ENCODE results near the gene NRG3. TPM values are rescaled to one million over a fixed set of nuclear protein-coding genes. Genes with fewer than 3 reads are reported as not detected.

Gene NRG3
- total and polyA plus RNA-seq, 2 of the 8 experiments (the other 6 are each of a cell fraction or from before 2014, with no cell fraction given) = 4.2 to 5.0 TPM

GRCh38 chr10:81847675-81848074 is 27.3 kb upstream of the NRG3 start:
- H3K23ac ChIP-seq (ENCODE audit: insufficient read length) = no peak overlapping the region
- H3K27me3 ChIP-seq (replicated peaks in 1 of 4; ENCODE audit: control insufficient read depth in 3 of 4, extremely low read depth in 1 of 4, insufficient read depth in 3 of 4, low read length in 3 of 4) = no peaks in the 10 kb centered on the region
- no peak overlapping the region for H3K14ac ChIP-seq (ENCODE audit: insufficient read length)

More at GRCh38 chr10:81847675-81848074, 27.3 kb upstream of the NRG3 start:
- Histone ChIP-seq H2BK5ac (ENCODE audit: low read depth, low read length) (no peak overlapping the region), H3K23me2 (ENCODE audit: low read depth, low read length) (no peaks in the 10 kb centered on the region), H3K56ac (replicated peaks; ENCODE audit: insufficient read length, low read depth, low read length) (no peak overlapping the region), H3K4me3 (ENCODE audit: extremely low read depth in 1 of 4, insufficient read depth in 2 of 4, low read depth in 3 of 4, low read length in 4 of 4) (peak overlapping the region in 1 of 4 experiments; percentile 33; a peak in 2 of 8 replicates), H2BK20ac (ENCODE audit: low read length) (no peak overlapping the region), H3K36me3 (ENCODE audit: control insufficient read depth in 2 of 4, insufficient read depth in 4 of 4, low read length in 3 of 4) (no peaks in the 10 kb centered on the region), H3K4me1 (replicated peaks in 1 of 4; ENCODE audit: control insufficient read depth in 3 of 4, insufficient read depth in 4 of 4, low read length in 3 of 4) (peaks cover 0 to 10% (median 5%) of the 10 kb centered on the region in 4 experiments; a peak in 4 of 7 replicates), H3K4ac (replicated peaks; ENCODE audit: insufficient read length, low read depth, low read length) (no peak overlapping the region), H4K5ac (ENCODE audit: insufficient read length, low read depth, low read length) (peak overlapping the region; percentile 72), H3K4me2 (ENCODE audit: insufficient read depth in 1 of 2, low read depth in 2 of 2, low read length in 2 of 2) (peak overlapping the region; percentile 8 to 48; a peak in 3 of 4 replicates), H2BK12ac (ENCODE audit: low read depth, low read length) (no peak overlapping the region), H3K18ac (ENCODE audit: extremely low read depth, low read length) (no peak overlapping the region), H4K8ac (ENCODE audit: extremely low read depth, insufficient read depth, low read length) (no peak overlapping the region), H3K9ac (replicated peaks in 1 of 4; ENCODE audit: extremely low read depth in 1 of 4, low read depth in 3 of 4, low read length in 3 of 4) (no peak overlapping the region), H3K79me2 (ENCODE audit: control insufficient read depth in 1 of 2, insufficient read depth in 2 of 2, low read length in 2 of 2) (no peaks in the 10 kb centered on the region), H3K79me1 (ENCODE audit: low read depth, low read length) (no peaks in the 10 kb centered on the region), H3K9me3 (ENCODE audit: insufficient read depth in 2 of 2, low read depth in 1 of 2, low read length in 1 of 2) (no peaks in the 10 kb centered on the region), H2AK5ac (ENCODE audit: low read depth, low read length) (no peak overlapping the region), H4K20me1 (replicated peaks in 1 of 2; ENCODE audit: control insufficient read depth in 1 of 2, insufficient read depth in 2 of 2, low read length in 2 of 2) (no peaks in the 10 kb centered on the region), H4K91ac (replicated peaks; ENCODE audit: insufficient read length, low read length) (no peak overlapping the region), H3K27ac (ENCODE audit: low read depth, low read length) (no peak overlapping the region), H2AFZ (ENCODE audit: low read length) (no peak overlapping the region), H2BK15ac (ENCODE audit: low read length) (no peak overlapping the region; the same call in 1 of the 2 replicates), H2BK120ac (replicated peaks; ENCODE audit: low read depth, low read length) (no peak overlapping the region)
- no peak for DNase-seq (ENCODE audit: low read depth in 1 of 2, low spot score in 2 of 2)
- WGBS, 2 experiments (ENCODE audit: extremely low coverage in 1 of 2, insufficient coverage in 1 of 2, insufficient read length in 1 of 2, insufficient replicate concordance in 2 of 2, low coverage in 1 of 2, low lambda C conversion rate in 2 of 2, missing lambda C conversion rate in 1 of 2) = 8% methylated on average over 2 of the region's 2 CpGs; no CpG with 5 or more reads in 1 of the 2 experiments
- peak; percentile 82 for FAIRE-seq
- ChIA-PET CTCF (ENCODE audit: partially characterized antibody) (interaction anchor here (1.0 to 1.1 kb wide), 2 partner anchors 11 to 25 kb away, joined by 3 to 4 read pairs; no protein-coding TSS in a partner anchor), POLR2A (ENCODE audit: partially characterized antibody) (no interaction called here)
- TF ChIP-seq CTBP2 (IDR thresholded peaks at IDR 0.05; ENCODE audit: borderline replicate concordance, insufficient read depth, insufficient read length, low read length) (no peak), POU5F1 (IDR thresholded peaks at IDR 0.05; ENCODE audit: low read depth, low read length) (peak; percentile 64; the same call in 1 of the 2 replicates), TEAD4 (IDR thresholded peaks at IDR 0.05; ENCODE audit: low read depth, low read length) (peak; percentile 60; the same call in 1 of the 2 replicates), BCL11A (IDR thresholded peaks at IDR 0.05; ENCODE audit: low read depth in 2 of 2, low read length in 2 of 2) (peak in 1 of 2 experiments; percentile 67), EP300 (IDR thresholded peaks at IDR 0.05; ENCODE audit: borderline replicate concordance in 1 of 2, low read depth in 2 of 2, low read length in 2 of 2) (peak in 1 of 2 experiments; percentile 84; a peak in 1 of 3 replicates), RAD21 (IDR thresholded peaks at IDR 0.05 in 1 of 2, conservative IDR thresholded peaks at IDR 0.05 in 1 of 2; ENCODE audit: low read depth in 2 of 2, low read length in 2 of 2) (no peak), YY1 (IDR thresholded peaks at IDR 0.05; ENCODE audit: low read depth, low read length) (0 out of 2 replicates have a peak, but pooled peaks have one; percentile 14), TAF1 (IDR thresholded peaks at IDR 0.05; ENCODE audit: low read depth, low read length) (no peak), CEBPB (IDR thresholded peaks at IDR 0.05; ENCODE audit: low read depth, low read length) (peak; percentile 66)
